BE2C (cell line): ENCODE data around the gene CBFA2T3.

Source experiments
- DNase-seq: peaks from one replicate; pipeline ENCODE4 v3.0.0-alpha.2; 2020
- H3K27me3 ChIP-seq: fragments of 250-450 bp; sonication (Bioruptor Pico); 2 replicates; pipeline ENCODE4 v1.5.1; 2020; ENCODE audit warnings: mild to moderate bottlenecking
- H3K36me3 ChIP-seq: fragments of 250-450 bp; sonication (Bioruptor Pico); 2 replicates; pipeline ENCODE4 v1.5.1; 2020; ENCODE audit warnings: mild to moderate bottlenecking
- H3K4me1 ChIP-seq: fragments of 250-450 bp; sonication (Bioruptor Pico); 2 replicates; pipeline ENCODE4 v1.5.1; 2020
- H3K4me3 ChIP-seq: 2 replicates; pipeline ENCODE4 v1.5.1; 2011; ENCODE audit warnings: low read depth, low read length
- H3K9me3 ChIP-seq: fragments of 250-450 bp; sonication (Bioruptor Pico); 2 replicates; pipeline ENCODE4 v1.5.1; 2020
- TF ChIP-seq, protein P1 (sequence below): IDR thresholded peaks from 2 replicates; pipeline ENCODE4 v1.5.1; 2012; ENCODE audit warnings: mild to moderate bottlenecking, low read depth, low read length

The CBFA2T3 gene

DNA sequence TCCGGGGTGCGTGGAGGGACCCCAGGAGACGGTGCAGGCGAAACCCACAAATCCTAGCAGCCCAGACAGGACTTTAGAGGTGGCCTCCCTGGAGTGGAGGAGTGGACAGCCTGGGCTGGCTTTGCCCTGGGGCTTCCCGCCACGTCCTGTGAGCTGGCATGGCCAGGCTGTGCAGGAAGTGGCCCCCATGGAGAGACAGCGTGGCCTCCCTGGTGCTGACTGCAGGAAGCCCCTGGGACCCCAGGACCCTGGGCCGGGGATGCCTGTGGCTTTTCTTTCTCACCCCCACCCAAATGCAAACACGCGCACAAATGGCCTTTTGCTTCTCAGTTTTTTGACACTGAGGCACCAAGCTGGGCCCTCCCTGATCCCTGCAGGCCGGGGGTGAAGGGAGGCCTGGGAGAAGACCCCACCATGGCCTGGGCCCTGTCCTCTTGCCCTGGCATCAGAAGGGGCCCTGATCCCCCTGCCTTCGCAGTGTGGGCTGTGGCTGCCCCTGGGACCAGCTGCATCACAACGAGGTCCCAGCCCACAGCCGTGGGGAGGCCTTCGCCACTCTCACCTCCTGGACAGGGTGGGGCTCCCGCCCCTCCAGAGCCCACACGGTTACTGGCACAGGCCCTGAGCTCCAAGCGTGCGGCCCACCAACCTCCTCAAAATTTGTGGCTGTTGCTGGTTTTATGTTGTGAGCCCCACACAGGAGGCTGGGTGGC lies 58.9 kb downstream of the CBFA2T3 start:
- TF ChIP-seq, protein P1, sequence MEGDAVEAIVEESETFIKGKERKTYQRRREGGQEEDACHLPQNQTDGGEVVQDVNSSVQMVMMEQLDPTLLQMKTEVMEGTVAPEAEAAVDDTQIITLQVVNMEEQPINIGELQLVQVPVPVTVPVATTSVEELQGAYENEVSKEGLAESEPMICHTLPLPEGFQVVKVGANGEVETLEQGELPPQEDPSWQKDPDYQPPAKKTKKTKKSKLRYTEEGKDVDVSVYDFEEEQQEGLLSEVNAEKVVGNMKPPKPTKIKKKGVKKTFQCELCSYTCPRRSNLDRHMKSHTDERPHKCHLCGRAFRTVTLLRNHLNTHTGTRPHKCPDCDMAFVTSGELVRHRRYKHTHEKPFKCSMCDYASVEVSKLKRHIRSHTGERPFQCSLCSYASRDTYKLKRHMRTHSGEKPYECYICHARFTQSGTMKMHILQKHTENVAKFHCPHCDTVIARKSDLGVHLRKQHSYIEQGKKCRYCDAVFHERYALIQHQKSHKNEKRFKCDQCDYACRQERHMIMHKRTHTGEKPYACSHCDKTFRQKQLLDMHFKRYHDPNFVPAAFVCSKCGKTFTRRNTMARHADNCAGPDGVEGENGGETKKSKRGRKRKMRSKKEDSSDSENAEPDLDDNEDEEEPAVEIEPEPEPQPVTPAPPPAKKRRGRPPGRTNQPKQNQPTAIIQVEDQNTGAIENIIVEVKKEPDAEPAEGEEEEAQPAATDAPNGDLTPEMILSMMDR = no peak
- H3K4me1 ChIP-seq = peaks cover 10% of the 10 kb centered on the region; the same call in 1 of the 2 replicates
- no peaks in the 10 kb centered on the region for H3K9me3 ChIP-seq
- H3K27me3 ChIP-seq = peaks cover 10% of the 10 kb centered on the region
- no peak for DNase-seq
- H3K4me3 ChIP-seq = no peak overlapping the region
- no peaks in the 10 kb centered on the region for H3K36me3 ChIP-seq

DNA sequence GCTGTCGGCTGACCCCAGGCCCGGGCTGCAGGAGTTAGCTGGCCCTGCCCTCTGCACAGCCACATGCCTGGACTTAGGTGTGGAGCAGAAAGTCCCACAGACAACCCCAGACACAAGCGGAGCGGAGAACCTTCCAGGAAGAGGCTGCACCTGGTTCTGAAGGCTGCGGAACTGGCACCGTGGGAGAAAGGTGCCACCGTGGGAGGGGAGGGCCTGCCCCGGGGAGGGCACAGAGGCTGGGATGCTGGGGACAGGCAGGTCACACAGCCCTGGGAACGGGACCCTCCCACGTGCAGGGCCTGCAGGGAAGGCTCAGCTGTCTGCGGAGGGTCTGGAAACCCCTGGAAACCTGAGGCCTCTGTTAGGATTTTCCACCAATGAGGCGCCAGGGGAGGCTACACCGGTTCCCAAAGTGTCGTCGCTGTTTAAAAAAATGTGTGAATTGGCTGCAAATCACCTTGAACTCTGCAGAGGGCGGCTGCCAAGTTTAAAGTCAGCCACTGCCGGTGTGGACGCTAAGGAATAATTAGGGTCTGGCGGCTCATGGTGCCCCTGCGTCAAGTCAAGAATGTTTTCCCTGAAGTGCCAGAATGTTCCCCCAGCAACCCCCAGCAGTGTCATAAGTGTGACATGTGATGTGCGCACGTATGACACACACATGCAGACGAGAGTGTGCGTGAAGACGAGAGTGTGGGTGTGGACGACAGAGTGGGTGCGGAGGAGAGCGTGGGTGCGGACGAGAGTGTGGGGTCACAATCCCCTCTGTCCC lies 59.7 kb downstream of the CBFA2T3 start:
- H3K36me3 ChIP-seq = no peaks in the 10 kb centered on the region
- peaks cover 4% of the 10 kb centered on the region for H3K27me3 ChIP-seq
- H3K4me1 ChIP-seq = peaks cover 10% of the 10 kb centered on the region; the same call in 1 of the 2 replicates
- H3K4me3 ChIP-seq = no peak overlapping the region
- TF ChIP-seq, protein P1 = no peak
- no peak for DNase-seq
- no peaks in the 10 kb centered on the region for H3K9me3 ChIP-seq

DNA sequence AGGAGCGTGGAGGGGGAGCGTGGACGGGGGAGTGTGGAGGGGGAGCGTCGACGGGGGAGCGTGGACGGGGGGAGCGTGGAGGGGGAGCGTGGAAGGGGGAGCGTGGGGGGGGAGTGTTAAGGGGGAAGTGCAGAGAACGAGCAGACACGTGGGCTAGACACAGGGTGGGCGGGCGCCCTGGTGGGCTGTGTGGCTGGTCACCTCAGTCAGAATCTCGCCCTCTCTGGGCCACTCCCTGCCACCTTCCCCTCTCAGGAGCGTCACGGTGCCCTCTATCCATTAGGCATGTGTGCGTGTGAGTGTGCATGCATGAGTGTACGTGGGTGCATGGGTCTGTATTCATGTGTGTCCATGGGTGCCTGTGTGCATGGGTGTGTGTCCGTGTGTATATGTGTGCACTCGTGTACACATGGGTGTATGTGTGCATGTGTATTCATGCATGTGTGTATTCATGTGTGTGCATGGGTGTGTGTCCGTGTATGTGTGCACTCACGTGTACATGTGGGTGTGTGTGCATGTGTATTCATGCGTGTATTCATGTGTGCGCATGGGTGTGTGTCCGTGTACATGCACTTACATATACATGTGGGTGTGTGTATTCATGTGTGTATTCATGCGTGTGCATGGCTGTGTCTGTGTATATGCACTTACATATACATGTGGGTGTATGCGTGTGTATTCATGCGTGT lies 61.2 kb downstream of the CBFA2T3 start:
- DNase-seq = no peak
- Histone ChIP-seq H3K9me3 (no peaks in the 10 kb centered on the region), H3K4me3 (no peak overlapping the region), H3K27me3 (peaks cover 6% of the 10 kb centered on the region; the same call in 1 of the 2 replicates), H3K36me3 (no peaks in the 10 kb centered on the region), H3K4me1 (peaks cover 7% of the 10 kb centered on the region)
- TF ChIP-seq, protein P1 = no peak

DNA sequence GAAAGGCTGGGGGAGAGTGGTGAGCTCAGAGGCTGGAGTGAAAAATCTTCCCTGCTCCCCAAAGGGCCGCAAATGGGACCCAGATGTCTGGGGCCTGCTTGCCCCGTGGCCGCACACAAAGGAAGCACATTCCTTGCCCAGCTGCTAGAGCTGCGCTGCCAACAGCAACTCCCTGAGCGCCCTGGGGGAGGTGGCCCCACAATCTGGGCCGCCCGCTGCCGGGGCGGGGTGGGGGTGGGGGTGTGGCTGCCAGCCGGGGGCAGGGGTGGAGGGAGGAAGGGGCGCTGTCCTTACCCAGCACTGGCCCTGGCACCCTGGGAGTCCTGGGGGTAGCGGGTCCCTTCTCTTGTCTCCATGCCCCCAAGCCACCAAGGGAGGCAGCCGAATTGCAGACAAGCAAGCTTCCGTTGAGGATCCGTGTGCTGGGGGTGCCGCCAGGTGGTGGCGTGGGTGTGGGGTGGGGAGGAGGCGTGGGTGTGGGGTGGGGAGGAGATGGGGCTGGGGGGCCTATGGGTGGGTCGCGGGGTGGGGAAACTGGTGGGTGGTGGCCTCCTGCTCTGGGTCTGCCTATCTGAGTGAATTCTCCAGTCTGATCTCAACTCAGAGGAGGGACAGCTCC lies 62.1 kb downstream of the CBFA2T3 start:
- DNase-seq = no peak
- H3K4me3 ChIP-seq = no peak overlapping the region
- TF ChIP-seq, protein P1 = no peak
- peaks cover 10% of the 10 kb centered on the region for H3K27me3 ChIP-seq
- H3K4me1 ChIP-seq = peaks cover 5% of the 10 kb centered on the region
- no peaks in the 10 kb centered on the region for H3K9me3 ChIP-seq
- no peaks in the 10 kb centered on the region for H3K36me3 ChIP-seq

DNA sequence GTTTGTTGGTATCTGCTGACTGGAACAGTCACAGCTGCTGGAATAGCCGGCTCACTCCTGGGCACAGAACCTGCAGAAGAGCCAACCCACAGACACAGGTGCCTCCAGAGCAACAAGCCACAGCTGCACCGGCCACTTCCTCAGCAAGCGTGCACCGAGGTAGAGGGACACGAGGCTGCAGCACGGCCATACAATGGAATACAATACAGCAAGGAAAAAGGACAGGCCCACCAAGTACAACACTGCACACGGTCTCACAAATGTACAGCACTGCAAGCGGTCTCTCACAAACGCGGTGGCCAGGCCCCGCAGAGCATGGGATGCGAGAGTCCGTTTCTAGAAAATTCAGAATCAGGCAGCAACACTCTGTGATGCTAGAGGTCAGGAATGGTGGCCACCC lies 63.1 kb downstream of the CBFA2T3 start:
- no peak for DNase-seq
- TF ChIP-seq, protein P1 = no peak
- H3K9me3 ChIP-seq = no peaks in the 10 kb centered on the region
- peaks cover 5% of the 10 kb centered on the region for H3K4me1 ChIP-seq
- no peak overlapping the region for H3K4me3 ChIP-seq
- H3K27me3 ChIP-seq = peaks cover 13% of the 10 kb centered on the region
- H3K36me3 ChIP-seq = no peaks in the 10 kb centered on the region
